ENCODE data around the gene ARHGAP24. TPM values are rescaled to one million over a fixed set of nuclear protein-coding genes. Genes with fewer than 3 reads are reported as not detected.

The ARHGAP24 gene
- total RNA-seq, 1 donor from 2014 or later = 15.0 TPM

GRCh38 chr4:85681221-85681657 lies 206.3 kb downstream of the ARHGAP24 start:
- TF ChIP-seq, protein P1, sequence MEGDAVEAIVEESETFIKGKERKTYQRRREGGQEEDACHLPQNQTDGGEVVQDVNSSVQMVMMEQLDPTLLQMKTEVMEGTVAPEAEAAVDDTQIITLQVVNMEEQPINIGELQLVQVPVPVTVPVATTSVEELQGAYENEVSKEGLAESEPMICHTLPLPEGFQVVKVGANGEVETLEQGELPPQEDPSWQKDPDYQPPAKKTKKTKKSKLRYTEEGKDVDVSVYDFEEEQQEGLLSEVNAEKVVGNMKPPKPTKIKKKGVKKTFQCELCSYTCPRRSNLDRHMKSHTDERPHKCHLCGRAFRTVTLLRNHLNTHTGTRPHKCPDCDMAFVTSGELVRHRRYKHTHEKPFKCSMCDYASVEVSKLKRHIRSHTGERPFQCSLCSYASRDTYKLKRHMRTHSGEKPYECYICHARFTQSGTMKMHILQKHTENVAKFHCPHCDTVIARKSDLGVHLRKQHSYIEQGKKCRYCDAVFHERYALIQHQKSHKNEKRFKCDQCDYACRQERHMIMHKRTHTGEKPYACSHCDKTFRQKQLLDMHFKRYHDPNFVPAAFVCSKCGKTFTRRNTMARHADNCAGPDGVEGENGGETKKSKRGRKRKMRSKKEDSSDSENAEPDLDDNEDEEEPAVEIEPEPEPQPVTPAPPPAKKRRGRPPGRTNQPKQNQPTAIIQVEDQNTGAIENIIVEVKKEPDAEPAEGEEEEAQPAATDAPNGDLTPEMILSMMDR (IDR thresholded peaks at IDR 0.05; ENCODE audit: unreplicated experiment) = no peak
- H3K4me1 Mint-ChIP-seq = peaks cover 12% of the 10 kb centered on the region
- no peak for DNase-seq (ENCODE audit: low spot score in 2 of 2, unreplicated experiment in 2 of 2)
- no peak overlapping the region for H3K27ac Mint-ChIP-seq
- H3K4me3 Mint-ChIP-seq = no peak overlapping the region
- peaks cover 4% of the 10 kb centered on the region for H3K9me3 Mint-ChIP-seq
- no peaks in the 10 kb centered on the region for H3K36me3 Mint-ChIP-seq
- no peaks in the 10 kb centered on the region for H3K27me3 Mint-ChIP-seq (ENCODE audit: low read depth)

DNA sequence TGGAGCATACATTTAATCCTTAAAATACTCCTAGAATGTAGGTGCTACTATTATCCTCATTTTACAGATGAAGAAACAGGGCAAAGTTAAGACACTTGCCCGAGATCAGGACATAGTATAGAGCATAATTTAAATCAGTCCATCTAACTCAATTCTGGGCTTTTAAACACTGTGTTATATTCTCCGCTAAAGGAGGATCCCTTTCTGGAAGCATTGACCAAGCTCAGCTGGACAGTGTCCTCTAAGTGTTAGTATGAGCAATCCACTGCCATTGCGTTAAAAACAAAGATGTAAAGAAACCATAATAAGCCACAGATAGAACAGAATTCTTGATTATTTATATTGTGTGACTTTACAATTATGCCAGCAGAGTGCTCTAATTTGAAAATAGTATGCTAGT lies 207.0 kb downstream of the ARHGAP24 start:
- TF ChIP-seq, protein P1 (IDR thresholded peaks at IDR 0.05; ENCODE audit: unreplicated experiment) = no peak
- H3K4me1 Mint-ChIP-seq = peaks cover 5% of the 10 kb centered on the region
- no peaks in the 10 kb centered on the region for H3K36me3 Mint-ChIP-seq
- no peak overlapping the region for H3K4me3 Mint-ChIP-seq
- peaks cover 4% of the 10 kb centered on the region for H3K9me3 Mint-ChIP-seq
- no peaks in the 10 kb centered on the region for H3K27me3 Mint-ChIP-seq (ENCODE audit: low read depth)
- H3K27ac Mint-ChIP-seq = no peak overlapping the region
- no peak for DNase-seq (ENCODE audit: low spot score in 2 of 2, unreplicated experiment in 2 of 2)

DNA sequence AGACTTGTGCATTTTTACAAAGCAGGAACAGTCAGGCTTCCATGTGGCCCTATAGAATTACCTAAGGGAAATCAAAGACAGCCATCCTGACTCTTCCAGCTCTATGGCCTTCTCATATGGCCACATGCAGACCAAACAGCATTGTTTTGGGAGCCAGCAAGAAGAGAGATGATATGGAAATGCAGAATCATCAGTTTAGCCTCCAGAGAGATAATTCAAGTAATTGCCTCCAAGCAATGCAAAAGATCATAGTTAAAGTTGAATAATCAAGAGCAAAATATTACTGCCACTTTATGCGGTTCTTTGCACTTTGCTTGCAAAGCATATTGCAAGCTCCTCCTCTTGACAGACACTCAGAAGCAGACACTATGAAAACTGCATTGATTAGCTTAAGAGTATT lies 207.4 kb downstream of the ARHGAP24 start:
- no peak overlapping the region for H3K27ac Mint-ChIP-seq
- H3K27me3 Mint-ChIP-seq (ENCODE audit: low read depth) = no peaks in the 10 kb centered on the region
- peaks cover under 1% of the 10 kb centered on the region for H3K4me1 Mint-ChIP-seq
- DNase-seq (ENCODE audit: low spot score in 2 of 2, unreplicated experiment in 2 of 2) = no peak
- H3K36me3 Mint-ChIP-seq = no peaks in the 10 kb centered on the region
- H3K9me3 Mint-ChIP-seq = peaks cover 4% of the 10 kb centered on the region
- TF ChIP-seq, protein P1 (IDR thresholded peaks at IDR 0.05; ENCODE audit: unreplicated experiment) = no peak
- no peak overlapping the region for H3K4me3 Mint-ChIP-seq

- no peaks in the 10 kb centered on the region for H3K4me1 Mint-ChIP-seq
- TF ChIP-seq, protein P1 (IDR thresholded peaks at IDR 0.05; ENCODE audit: unreplicated experiment) = no peak
- no peak for DNase-seq (ENCODE audit: low spot score in 2 of 2, unreplicated experiment in 2 of 2)
- no peaks in the 10 kb centered on the region for H3K27me3 Mint-ChIP-seq (ENCODE audit: low read depth)
- no peak overlapping the region for H3K4me3 Mint-ChIP-seq
- H3K36me3 Mint-ChIP-seq = no peaks in the 10 kb centered on the region
- H3K27ac Mint-ChIP-seq = no peak overlapping the region
- H3K9me3 Mint-ChIP-seq = peaks cover 16% of the 10 kb centered on the region
Observed at GRCh38 chr4:85684676-85685075, 209.7 kb downstream of the ARHGAP24 start.

- no peak for DNase-seq (ENCODE audit: low spot score in 2 of 2, unreplicated experiment in 2 of 2)
- Mint-ChIP-seq H3K4me3 (no peak overlapping the region), H3K27me3 (ENCODE audit: low read depth) (no peaks in the 10 kb centered on the region), H3K4me1 (no peaks in the 10 kb centered on the region), H3K9me3 (peaks cover 30% of the 10 kb centered on the region), H3K27ac (no peak overlapping the region), H3K36me3 (no peaks in the 10 kb centered on the region)
- TF ChIP-seq, protein P1 (IDR thresholded peaks at IDR 0.05; ENCODE audit: unreplicated experiment) = no peak
Observed at GRCh38 chr4:85686398-85686797, 211.4 kb downstream of the ARHGAP24 start.

Measured in mesothelial cell of epicardium (in vitro differentiated cells).